Mesenchymal stem cell (in vitro differentiated cells and primary cell): ENCODE results near the gene NR2C1.

Experiments used
- DNase-seq: peaks from one replicate; pipeline ENCODE4 v3.0.0-alpha.2; 2013
- H2AFZ ChIP-seq: one replicate; pipeline ENCODE4 v1.6.1; 2013; ENCODE audit warnings: low read depth, mild to moderate bottlenecking, control low read depth, inconsistent platforms, low read length, moderate library complexity
- H2AK5ac ChIP-seq: 2 replicates; pipeline ENCODE4 v1.6.1; 2013; ENCODE audit warnings: low read length, moderate library complexity, mild to moderate bottlenecking, inconsistent platforms; ENCODE audit not compliant: severe bottlenecking
- H2BK120ac ChIP-seq: one replicate; pipeline ENCODE4 v1.6.1; 2013; ENCODE audit warnings: low read depth, mild to moderate bottlenecking, inconsistent platforms, low read length, moderate library complexity
- H2BK12ac ChIP-seq, 2 experiments: one replicate each; pipeline ENCODE4 v1.6.1; 2013; ENCODE audit warnings: inconsistent platforms in 2 of 2, low read length in 2 of 2, mild to moderate bottlenecking in 2 of 2, moderate library complexity in 2 of 2, control low read depth in 1 of 2
- H2BK15ac ChIP-seq: one replicate; pipeline ENCODE4 v1.6.1; 2013; ENCODE audit warnings: mild to moderate bottlenecking, low read depth, inconsistent platforms; ENCODE audit not compliant: poor library complexity, severe bottlenecking
- H2BK5ac ChIP-seq: 2 replicates; pipeline ENCODE4 v1.6.1; 2013; ENCODE audit warnings: low read depth, mild to moderate bottlenecking, low read length, control low read depth, inconsistent platforms; ENCODE audit not compliant: poor library complexity, severe bottlenecking
- H3K14ac ChIP-seq, 2 experiments: one replicate each; pipeline ENCODE4 v1.6.1; 2013; ENCODE audit warnings: inconsistent platforms in 2 of 2, low read length in 2 of 2, control low read depth in 1 of 2, mild to moderate bottlenecking in 1 of 2, moderate library complexity in 1 of 2
- H3K18ac ChIP-seq, 2 experiments: one replicate each; pipeline ENCODE4 v1.6.1; 2013; ENCODE audit warnings: inconsistent platforms in 2 of 2, low read length in 2 of 2, control low read depth in 1 of 2, low read depth in 1 of 2, mild to moderate bottlenecking in 1 of 2
- H3K23ac ChIP-seq, 2 experiments: one replicate each; pipeline ENCODE4 v1.6.1; 2013; ENCODE audit warnings: inconsistent platforms in 2 of 2, low read length in 2 of 2, mild to moderate bottlenecking in 2 of 2, moderate library complexity in 2 of 2, control low read depth in 1 of 2
- H3K27ac ChIP-seq: 2 replicates; pipeline ENCODE4 v1.5.1; 2013; ENCODE audit warnings: mild to moderate bottlenecking, moderate library complexity, low read length, control low read depth, inconsistent platforms; ENCODE audit not compliant: poor library complexity, severe bottlenecking
- H3K27me3 ChIP-seq, 2 experiments: 2 replicates each; pipeline versions ENCODE4 v1.6.1 to v1.7.0; 2013; ENCODE audit warnings: low read length in 2 of 2, mild to moderate bottlenecking in 2 of 2, moderate library complexity in 2 of 2, control low read depth in 1 of 2, inconsistent platforms in 1 of 2; ENCODE audit not compliant: control insufficient read depth in 1 of 2, insufficient read depth in 1 of 2
- H3K36me3 ChIP-seq, 2 experiments: 2 replicates each; pipeline versions ENCODE4 v1.6.1 to v1.7.0; 2013; ENCODE audit warnings: low read length in 2 of 2, control low read depth in 1 of 2, inconsistent platforms in 1 of 2, low read depth in 1 of 2, mild to moderate bottlenecking in 1 of 2; ENCODE audit not compliant: insufficient read depth in 2 of 2, control insufficient read depth in 1 of 2
- H3K4ac ChIP-seq, 2 experiments: one replicate each; pipeline ENCODE4 v1.6.1; 2013; ENCODE audit warnings: inconsistent platforms in 2 of 2, low read length in 2 of 2, mild to moderate bottlenecking in 2 of 2, moderate library complexity in 2 of 2, control low read depth in 1 of 2, low read depth in 1 of 2
- H3K4me1 ChIP-seq: 2 replicates; pipeline ENCODE4 v1.6.1; 2013; ENCODE audit warnings: low read depth, low read length, control low read depth; ENCODE audit not compliant: control insufficient read depth, insufficient read depth
- H3K4me2 ChIP-seq: 2 replicates; pipeline ENCODE4 v1.6.1; 2013; ENCODE audit warnings: low read length, mild to moderate bottlenecking, inconsistent platforms; ENCODE audit not compliant: poor library complexity, severe bottlenecking
- H3K4me3 ChIP-seq, 2 experiments: 2 replicates each; pipeline versions ENCODE4 v1.5.1 to v1.7.0; 2013; ENCODE audit warnings: low read length in 2 of 2, mild to moderate bottlenecking in 2 of 2, control low read depth in 1 of 2, low read depth in 1 of 2; ENCODE audit not compliant: insufficient read depth in 1 of 2
- H3K79me1 ChIP-seq: replicated peaks from 2 replicates; pipeline ENCODE4 v1.6.1; 2013; ENCODE audit warnings: mild to moderate bottlenecking, control low read depth, low read length, inconsistent platforms; ENCODE audit not compliant: poor library complexity, severe bottlenecking
- H3K9ac ChIP-seq: 2 replicates; pipeline ENCODE4 v1.7.0; 2013; ENCODE audit warnings: mild to moderate bottlenecking, low read length, moderate library complexity
- H3K9me3 ChIP-seq: 2 replicates; pipeline ENCODE4 v1.7.0; 2013; ENCODE audit warnings: mild to moderate bottlenecking, low read length; ENCODE audit not compliant: control insufficient read depth
- H4K8ac ChIP-seq: one replicate; pipeline ENCODE4 v1.6.1; 2013; ENCODE audit warnings: inconsistent platforms, mild to moderate bottlenecking, low read length, moderate library complexity
- H4K91ac ChIP-seq: one replicate; pipeline ENCODE4 v1.6.1; 2013; ENCODE audit warnings: mild to moderate bottlenecking, low read length, inconsistent platforms
- WGBS: methylation state at CpG from one replicate; pipeline ENCODE4 v1.1.7; 2013; ENCODE audit warnings: mixed read lengths; 5-methylcytosine and 5-hydroxymethylcytosine counted together

NR2C1 gene

GRCh38 chr12:95002754-95003153, 70.7 kb downstream of the NR2C1 start:
- Histone ChIP-seq H2BK12ac (no peak overlapping the region), H3K9me3 (no peaks in the 10 kb centered on the region), H3K4ac (no peak overlapping the region), H2BK15ac (no peak overlapping the region), H3K23ac (no peak overlapping the region), H4K8ac (no peak overlapping the region), H3K14ac (no peak overlapping the region), H2AK5ac (no peak overlapping the region), H3K36me3 (peaks cover 10 to 18% of the 10 kb centered on the region in 2 experiments), H3K4me1 (peaks cover 7% of the 10 kb centered on the region), H3K4me2 (peak overlapping the region; percentile 72), H2BK120ac (no peak overlapping the region), H4K91ac (no peak overlapping the region), H3K18ac (peak overlapping the region in 1 of 2 experiments; percentile 64), H3K9ac (peak overlapping the region; percentile 90), H3K27me3 (no peaks in the 10 kb centered on the region), H3K27ac (peak overlapping the region; percentile 87), H2AFZ (no peak overlapping the region), H3K4me3 (peak overlapping the region; percentile 82 to 90), H2BK5ac (no peak overlapping the region), H3K79me1 (peaks cover 4% of the 10 kb centered on the region)
- DNase-seq: no peak
- WGBS: 0% methylated on average over 1 of the region's 3 CpGs

- no peak overlapping the region for H3K18ac ChIP-seq
- H2BK15ac ChIP-seq: no peak overlapping the region
- peaks cover 5% of the 10 kb centered on the region for H3K4me1 ChIP-seq
- no peak overlapping the region for H3K27ac ChIP-seq
- no peak overlapping the region for H3K14ac ChIP-seq
- peaks cover 7% of the 10 kb centered on the region for H3K79me1 ChIP-seq
- H2BK5ac ChIP-seq: no peak overlapping the region
- no peak overlapping the region for H3K4me2 ChIP-seq
- no peaks in the 10 kb centered on the region for H3K9me3 ChIP-seq
- no peak overlapping the region for H3K9ac ChIP-seq
- no peak overlapping the region for H2BK120ac ChIP-seq
- no peak overlapping the region for H4K91ac ChIP-seq
- no peak for DNase-seq
- no peak overlapping the region for H2AFZ ChIP-seq
- no peak overlapping the region for H3K23ac ChIP-seq
- H3K4ac ChIP-seq: no peak overlapping the region
- H3K36me3 ChIP-seq: peaks cover 12 to 22% of the 10 kb centered on the region in 2 experiments
- no peak overlapping the region for H4K8ac ChIP-seq
- no peak overlapping the region for H2AK5ac ChIP-seq
- no peak overlapping the region for H3K4me3 ChIP-seq
- no peak overlapping the region for H2BK12ac ChIP-seq
- no peaks in the 10 kb centered on the region for H3K27me3 ChIP-seq
- WGBS: 67% methylated on average over 1 of the region's 4 CpGs
Observed at GRCh38 chr12:94998326-94998725, 75.1 kb downstream of the NR2C1 start.

- no peak overlapping the region for H3K14ac ChIP-seq
- peaks cover 12 to 25% of the 10 kb centered on the region in 2 experiments for H3K36me3 ChIP-seq
Observed at GRCh38 chr12:94997726-94998125, 75.7 kb downstream of the NR2C1 start.

GRCh38 chr12:94997061-94997460, 76.4 kb downstream of the NR2C1 start:
- WGBS: 100% methylated on average over 3 of the region's 6 CpGs
- no peak overlapping the region for H3K9ac ChIP-seq

More at GRCh38 chr12:94997726-94998125, 75.7 kb downstream of the NR2C1 start:
- Histone ChIP-seq H3K27ac (no peak overlapping the region), H2BK12ac (no peak overlapping the region), H2AK5ac (no peak overlapping the region), H3K27me3 (no peaks in the 10 kb centered on the region), H3K4me3 (no peak overlapping the region), H2BK5ac (no peak overlapping the region), H2AFZ (no peak overlapping the region), H3K4me1 (peaks cover 5% of the 10 kb centered on the region), H3K4ac (no peak overlapping the region), H3K4me2 (no peak overlapping the region), H3K79me1 (peaks cover 7% of the 10 kb centered on the region), H4K8ac (no peak overlapping the region), H2BK15ac (no peak overlapping the region), H3K23ac (no peak overlapping the region), H3K18ac (no peak overlapping the region), H2BK120ac (no peak overlapping the region), H3K9ac (no peak overlapping the region), H3K9me3 (no peaks in the 10 kb centered on the region), H4K91ac (no peak overlapping the region)
- DNase-seq: no peak

More at GRCh38 chr12:94997061-94997460, 76.4 kb downstream of the NR2C1 start:
- no peak overlapping the region for H2BK12ac ChIP-seq
- no peak overlapping the region for H2AFZ ChIP-seq
- H2BK15ac ChIP-seq: no peak overlapping the region
- no peak overlapping the region for H3K23ac ChIP-seq
- H3K18ac ChIP-seq: no peak overlapping the region
- no peak overlapping the region for H2BK5ac ChIP-seq
- no peaks in the 10 kb centered on the region for H3K9me3 ChIP-seq
- H4K91ac ChIP-seq: no peak overlapping the region
- no peak overlapping the region for H3K4me2 ChIP-seq
- peaks cover 4% of the 10 kb centered on the region for H3K4me1 ChIP-seq
- H3K27ac ChIP-seq: no peak overlapping the region
- H3K36me3 ChIP-seq: peaks cover 12 to 32% of the 10 kb centered on the region in 2 experiments
- H3K14ac ChIP-seq: no peak overlapping the region
- H2BK120ac ChIP-seq: no peak overlapping the region
- H3K27me3 ChIP-seq: no peaks in the 10 kb centered on the region
- H2AK5ac ChIP-seq: no peak overlapping the region
- no peak overlapping the region for H3K4ac ChIP-seq
- H4K8ac ChIP-seq: no peak overlapping the region
- DNase-seq: no peak
- H3K79me1 ChIP-seq: peaks cover 11% of the 10 kb centered on the region
- H3K4me3 ChIP-seq: no peak overlapping the region
